Right ventricle myocardium inferior (tissue), 1 donor: Measurements from ENCODE around the gene THAP5. TPM values are rescaled to one million over a fixed set of nuclear protein-coding genes. Genes with fewer than 3 reads are reported as not detected.
A peak's percentile ranks its signal among the peaks of the same experiment; 100 is the strongest.
"Not testable (repeated sequence)": the region's sequence is repeated elsewhere in the genome, so short reads cannot be mapped to it uniquely, and the experiment has no call there.

Source experiments
- ATAC-seq: fragments of 200-7000 bp; cut with Tn5 transposase; one replicate; pipeline ENCODE4 v1.9.1; 2020; ENCODE audit warnings: mild to moderate bottlenecking, moderate library complexity
- DNase-seq: peaks from one replicate; pipeline ENCODE4 v3.0.0; 2021; ENCODE audit errors: missing footprints
- intact Hi-C: fragments of 100-400 bp; cut with DNase I; formaldehyde crosslinking; loops from one replicate; pipeline ENCODE4 v1.11.0; 2022
- total RNA-seq: library from RNA; stranded (reverse); fragmentation: NEBNext Ultra II Directional; extraction: Animal tissue kit (Norgen Biotek cat#: 25700); gene quantifications from one replicate; pipeline ENCODE4 v1.2.1, GENCODE V29; 2021
- donor health status: DM: no; HTN: yes; CAD: no; lungs with severe emphysema.

The THAP5 gene
- total RNA-seq, 1 donor from 2014 or later, result 20.3 TPM

DNA sequence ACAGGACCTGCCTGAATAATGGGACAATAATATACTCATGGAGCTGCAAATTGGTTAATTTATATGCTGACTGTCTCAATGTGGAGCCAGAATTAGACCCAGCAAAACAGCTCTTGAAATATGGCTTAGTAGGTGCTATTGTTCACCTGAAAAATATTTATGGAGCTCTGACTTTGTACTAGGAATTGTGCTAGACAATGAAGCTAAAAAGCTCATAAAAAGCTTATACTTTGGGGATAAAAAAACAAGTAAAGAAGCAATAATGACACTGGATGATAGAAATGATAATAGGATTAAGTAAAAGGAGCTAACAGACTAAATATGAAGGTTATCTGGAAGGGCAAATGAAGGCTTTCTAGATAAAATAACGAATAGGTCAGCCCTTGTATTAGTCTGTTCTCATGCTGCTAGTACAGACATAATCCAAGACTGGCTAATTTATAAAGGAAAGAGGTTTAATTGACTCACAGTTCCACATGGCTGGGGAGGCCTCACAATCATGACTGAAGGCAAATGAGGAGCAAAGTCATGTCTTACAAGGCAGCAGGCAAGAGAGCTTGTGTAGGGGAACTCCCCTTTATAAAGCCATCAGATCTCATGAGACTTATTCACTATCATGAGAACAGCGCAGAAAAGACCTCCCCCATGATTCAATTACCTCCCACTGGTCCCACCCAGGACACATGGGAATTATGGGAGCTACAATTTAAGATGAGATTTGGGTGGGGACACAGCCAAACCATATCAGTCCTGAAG is 21.2 kb downstream of the THAP5 start:
- intact Hi-C loops, DNase-seq, ATAC-seq: not testable (repeated sequence)

DNA sequence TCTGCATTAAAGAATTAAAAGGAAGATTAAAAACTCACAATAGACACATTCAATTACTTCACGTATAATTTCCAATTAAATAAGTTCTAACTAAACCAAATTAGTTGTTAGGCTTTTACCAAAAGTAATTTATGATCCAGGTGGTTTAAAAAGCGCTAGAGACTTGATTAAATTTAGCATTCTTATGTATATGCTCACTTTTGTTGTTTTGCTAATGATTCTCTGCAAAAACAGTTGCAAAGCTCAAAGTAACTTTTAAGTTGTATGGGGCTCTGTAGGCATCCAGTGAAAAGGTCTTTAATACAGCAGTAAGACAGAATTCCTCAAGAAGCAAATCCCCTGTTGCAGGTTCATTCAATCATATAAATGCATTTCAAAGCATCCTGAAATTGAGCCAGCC is 28.0 kb downstream of the THAP5 start:
- intact Hi-C loops, result no loop called here
- DNase-seq, result no peak
- no peak for ATAC-seq

DNA sequence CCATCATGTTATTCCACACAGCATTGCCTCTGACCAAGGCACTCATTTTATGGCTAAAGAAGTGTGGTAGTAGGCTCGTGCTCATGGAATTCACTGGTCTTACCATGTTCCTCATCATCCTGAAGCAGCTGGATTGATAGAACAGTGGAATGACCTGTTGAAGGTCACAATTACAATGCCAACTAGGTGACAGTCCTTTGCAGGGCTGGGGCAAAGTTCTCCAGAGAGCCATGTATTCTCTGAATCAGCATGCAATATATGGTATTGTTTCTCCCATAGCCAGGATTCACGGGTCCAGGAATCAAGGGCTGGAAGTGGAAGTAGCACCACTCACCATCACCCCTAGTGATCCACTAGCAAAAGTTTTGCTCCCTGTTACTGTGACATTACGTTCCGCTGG is 30.8 kb downstream of the THAP5 start:
- DNase-seq, ATAC-seq, intact Hi-C loops: not testable (repeated sequence)

GRCh38 chr7:108538236-108538635 is 31.3 kb downstream of the THAP5 start:
- ATAC-seq, intact Hi-C loops, DNase-seq: not testable (repeated sequence)

- DNase-seq (no peak), ATAC-seq (no peak)
- intact Hi-C loops, result no loop called here
Measured at GRCh38 chr7:108537229-108537628, 32.3 kb downstream of the THAP5 start.

GRCh38 chr7:108535744-108536143 is 33.8 kb downstream of the THAP5 start:
- intact Hi-C loops, result no loop called here
- ATAC-seq (no peak), DNase-seq (no peak)

DNA sequence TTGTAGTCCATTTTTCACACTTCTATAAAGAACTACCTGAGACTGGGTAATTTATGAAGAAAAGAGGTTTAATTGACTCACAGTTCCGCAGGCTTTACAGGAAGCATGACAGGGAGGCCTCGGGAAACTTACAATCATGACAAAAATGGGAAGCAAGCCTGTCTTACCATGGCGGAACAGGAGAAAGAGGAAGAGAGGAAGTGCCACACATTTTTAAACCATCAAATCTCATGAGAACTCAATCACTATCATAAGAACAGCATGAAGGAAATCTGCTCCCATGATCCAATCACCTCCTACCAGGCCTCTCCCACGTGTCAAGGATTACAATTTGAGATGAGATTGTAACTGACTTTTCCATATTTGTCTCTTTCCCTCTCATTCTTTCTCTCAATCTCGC is 34.2 kb downstream of the THAP5 start:
- ATAC-seq (no peak), DNase-seq (no peak)
- intact Hi-C loops, result no loop called here

DNA sequence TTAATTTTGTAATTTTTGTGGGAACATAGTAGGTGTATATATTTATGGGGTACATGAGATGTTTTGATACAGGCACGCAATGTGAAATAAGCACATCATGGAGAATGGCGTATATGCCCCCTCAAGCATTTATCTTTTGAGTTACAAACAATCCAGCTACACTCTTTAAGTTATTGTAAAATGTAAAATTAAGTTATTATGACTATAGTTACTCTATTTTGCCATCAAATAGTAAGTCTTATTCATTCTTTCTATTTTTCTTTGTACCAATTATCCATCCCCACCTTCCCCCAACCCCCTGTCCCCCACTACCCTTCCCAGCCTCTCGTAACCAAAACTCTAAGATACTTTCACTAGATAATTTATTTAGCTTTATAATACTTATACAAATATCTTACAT is 35.8 kb downstream of the THAP5 start:
- no peak for DNase-seq
- ATAC-seq, result no peak
- intact Hi-C loops, result no loop called here

GRCh38 chr7:108529341-108529740 is 40.2 kb downstream of the THAP5 start:
- intact Hi-C loops, result no loop called here
- DNase-seq, result no peak
- no peak for ATAC-seq

- ATAC-seq (no peak), DNase-seq (no peak)
- intact Hi-C loops, result no loop called here
Measured at GRCh38 chr7:108528183-108528712, 41.3 kb downstream of the THAP5 start.

DNA sequence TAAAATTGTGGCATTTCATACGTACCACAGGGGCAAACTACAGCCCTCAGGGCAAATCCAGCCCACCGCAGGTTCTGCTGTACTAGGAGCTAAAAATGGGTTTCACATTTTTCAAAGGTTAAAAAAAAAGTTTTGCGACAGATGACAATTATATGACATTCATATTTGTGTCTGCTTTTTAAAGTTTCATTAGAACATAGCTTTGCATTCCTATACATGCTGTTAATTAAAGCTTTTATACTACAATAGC is 42.8 kb downstream of the THAP5 start:
- intact Hi-C loops, result loop anchor here (1.0 kb wide), 1 partner anchor 43 kb away; the partner anchor contains the start of genes DNAJB9 and THAP5
- ATAC-seq (no peak), DNase-seq (no peak)

- DNase-seq (peak; percentile 100), ATAC-seq (peak; percentile 97)
- intact Hi-C loops, result loop anchor here (1.0 kb wide), 1 partner anchor 43 kb away; the partner anchor contains the start of genes DNAJB9 and THAP5
Measured at GRCh38 chr7:108525985-108526767, 43.3 kb downstream of the THAP5 start, which contains the start of gene PNPLA8. TSS of gene PNPLA8 (minus strand) at chr7:108526135. CDS start at chr7:108515491, 10,644 bp downstream.

DNA sequence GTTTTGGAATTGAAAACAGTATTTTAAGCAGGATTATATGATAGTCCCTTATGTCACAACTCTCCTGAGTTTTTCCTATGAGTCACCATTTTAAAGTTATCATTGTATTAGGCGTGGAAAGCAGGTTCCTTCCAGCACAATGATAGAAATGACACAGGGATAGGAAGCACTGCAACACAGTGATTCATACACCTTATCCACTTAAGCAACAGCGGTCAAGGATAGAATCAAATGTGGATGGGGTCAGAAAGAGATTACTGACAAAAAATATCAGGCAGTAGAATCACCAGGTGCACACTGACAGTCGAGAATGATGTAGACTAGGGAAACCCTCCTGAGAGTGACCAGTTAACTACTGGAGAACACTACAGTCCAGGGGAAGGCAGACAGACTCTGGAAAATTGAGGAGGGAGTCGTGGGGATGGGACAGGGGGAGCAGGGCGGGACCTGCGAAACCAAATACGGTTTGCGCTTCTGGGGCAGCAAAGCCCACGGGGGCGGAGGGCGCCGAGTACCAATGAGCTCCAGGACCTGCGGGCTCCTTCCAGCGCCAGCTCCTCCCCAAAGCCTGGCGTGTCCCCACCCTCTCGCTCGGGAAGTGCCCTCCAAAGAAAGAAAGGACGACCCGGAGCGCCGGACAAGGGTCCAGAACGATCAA is 44.0 kb downstream of the THAP5 start:
- ATAC-seq (peak; percentile 84), DNase-seq (no peak)
- intact Hi-C loops, result no loop called here

- ATAC-seq (no peak), DNase-seq (no peak)
- intact Hi-C loops, result no loop called here
Measured at GRCh38 chr7:108522780-108523179, 46.7 kb downstream of the THAP5 start.

DNA sequence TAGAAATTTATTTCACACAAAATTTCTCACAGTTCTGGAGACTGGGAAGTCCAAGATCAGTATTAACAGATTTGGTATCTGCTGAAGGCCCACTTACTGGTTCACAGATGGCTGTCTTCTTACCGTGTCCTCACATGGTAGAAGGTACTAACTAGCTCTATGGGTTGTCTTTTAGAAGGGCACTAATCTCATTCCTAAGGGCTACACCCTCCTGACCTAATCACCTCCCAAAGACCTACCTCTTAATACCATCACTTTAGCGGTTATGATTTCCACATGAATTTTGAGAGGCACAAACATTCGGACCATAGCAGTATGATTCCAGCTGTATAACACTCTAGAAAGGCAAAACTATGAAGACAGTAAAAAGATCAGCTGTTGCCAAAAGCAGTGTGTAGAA is 51.6 kb downstream of the THAP5 start:
- intact Hi-C loops, result no loop called here
- no peak for ATAC-seq

GRCh38 chr7:108515630-108516029 is 53.9 kb downstream of the THAP5 start:
- DNase-seq (no peak), ATAC-seq (no peak)
- intact Hi-C loops, result no loop called here

More for the DNA sequence above, 51.6 kb downstream of the THAP5 start:
- no peak for DNase-seq

GRCh38 chr7:108515013-108515412 is 54.5 kb downstream of the THAP5 start:
- intact Hi-C loops, result no loop called here
- ATAC-seq (no peak), DNase-seq (no peak)
